Neural progenitor cell (in vitro differentiated cells): ENCODE measurements around the gene ELMO1. TPM values are rescaled to one million over a fixed set of nuclear protein-coding genes. Genes with fewer than 3 reads are reported as not detected.

Source experiments
- DNase-seq: peaks from one replicate; pipeline ENCODE4 v3.0.0-alpha.2; 2016; ENCODE audit warnings: low spot score
- H2AFZ ChIP-seq: fragments of 200-600 bp; sonication (generic); replicated peaks from 2 replicates; pipeline ENCODE4 v1.6.1; 2016; ENCODE audit warnings: antibody characterized with exemption
- H3F3A ChIP-seq: fragments of 200-600 bp; sonication (generic); 2 replicates; pipeline ENCODE4 v1.6.1; 2016; ENCODE audit warnings: antibody characterized with exemption, low read depth
- H3K27ac ChIP-seq: fragments of 200-600 bp; sonication (generic); 2 replicates; pipeline ENCODE4 v1.5.1; 2016; ENCODE audit warnings: mild to moderate bottlenecking
- H3K27me3 ChIP-seq: fragments of 200-600 bp; sonication (generic); 2 replicates; pipeline ENCODE4 v1.6.1; 2016; ENCODE audit warnings: mild to moderate bottlenecking, moderate library complexity
- H3K36me3 ChIP-seq: fragments of 200-600 bp; sonication (generic); 2 replicates; pipeline ENCODE4 v1.5.1; 2016
- H3K4me1 ChIP-seq: fragments of 200-600 bp; sonication (generic); 2 replicates; pipeline ENCODE4 v1.6.1; 2016; ENCODE audit warnings: mixed run types
- H3K4me2 ChIP-seq: fragments of 200-600 bp; sonication (generic); 2 replicates; pipeline ENCODE4 v1.6.1; 2016
- H3K4me3 ChIP-seq: fragments of 200-600 bp; sonication (generic); 2 replicates; pipeline ENCODE4 v1.5.1; 2016
- H3K79me2 ChIP-seq: fragments of 200-600 bp; sonication (generic); 2 replicates; pipeline ENCODE4 v1.6.1; 2016; ENCODE audit warnings: low read depth
- H3K9ac ChIP-seq: fragments of 200-600 bp; sonication (generic); 2 replicates; pipeline ENCODE4 v1.6.1; 2016
- H3K9me3 ChIP-seq: fragments of 200-600 bp; sonication (generic); 2 replicates; pipeline ENCODE4 v1.5.1; 2016; ENCODE audit warnings: low read depth
- H4K20me1 ChIP-seq: fragments of 200-600 bp; sonication (generic); 2 replicates; pipeline ENCODE4 v1.6.1; 2016; ENCODE audit warnings: low read depth
- H3K27ac Mint-ChIP-seq: 3 replicates; pipeline ENCODE4 v1.8.0; 2021; ENCODE audit warnings: mixed read lengths
- H3K27me3 Mint-ChIP-seq: 2 replicates; pipeline ENCODE4 v1.8.0; 2022; ENCODE audit warnings: low read depth, mild to moderate bottlenecking, inconsistent platforms, moderate library complexity, mixed read lengths; ENCODE audit not compliant: insufficient read depth
- H3K36me3 Mint-ChIP-seq: 3 replicates; pipeline ENCODE4 v1.8.0; 2021; ENCODE audit warnings: mixed read lengths
- H3K4me1 Mint-ChIP-seq: 3 replicates; pipeline ENCODE4 v1.8.0; 2021; ENCODE audit warnings: mixed read lengths
- H3K4me3 Mint-ChIP-seq: 3 replicates; pipeline ENCODE4 v1.8.0; 2021; ENCODE audit warnings: mild to moderate bottlenecking, moderate library complexity, mixed read lengths
- H3K9me3 Mint-ChIP-seq: 3 replicates; pipeline ENCODE4 v1.8.0; 2020; ENCODE audit warnings: mixed read lengths
- CTCF ChIP-seq: fragments of 200-600 bp; sonication (generic); IDR thresholded peaks from 2 replicates; pipeline ENCODE4 v1.5.1; 2017; ENCODE audit warnings: antibody characterized with exemption, mild to moderate bottlenecking
- EZH2 ChIP-seq: fragments of 200-600 bp; sonication (generic); IDR thresholded peaks from 2 replicates; pipeline ENCODE4 v1.6.1; 2017; ENCODE audit warnings: antibody characterized with exemption, mild to moderate bottlenecking, moderate library complexity
- EZH2phosphoT487 ChIP-seq: fragments of 200-600 bp; sonication (generic); IDR thresholded peaks from 2 replicates; pipeline ENCODE4 v1.6.1; 2017; ENCODE audit warnings: antibody characterized with exemption
- total RNA-seq: library from RNA; depleted of rRNA; stranded (reverse); fragments of >200 nt; gene quantifications from 2 replicates; pipeline ENCODE4 v1.2.3, GENCODE V29; 2015; ENCODE audit warnings: low replicate concordance

ELMO1 gene
- total RNA-seq, 1 donor from 2014 or later, result 22.0 TPM

DNA sequence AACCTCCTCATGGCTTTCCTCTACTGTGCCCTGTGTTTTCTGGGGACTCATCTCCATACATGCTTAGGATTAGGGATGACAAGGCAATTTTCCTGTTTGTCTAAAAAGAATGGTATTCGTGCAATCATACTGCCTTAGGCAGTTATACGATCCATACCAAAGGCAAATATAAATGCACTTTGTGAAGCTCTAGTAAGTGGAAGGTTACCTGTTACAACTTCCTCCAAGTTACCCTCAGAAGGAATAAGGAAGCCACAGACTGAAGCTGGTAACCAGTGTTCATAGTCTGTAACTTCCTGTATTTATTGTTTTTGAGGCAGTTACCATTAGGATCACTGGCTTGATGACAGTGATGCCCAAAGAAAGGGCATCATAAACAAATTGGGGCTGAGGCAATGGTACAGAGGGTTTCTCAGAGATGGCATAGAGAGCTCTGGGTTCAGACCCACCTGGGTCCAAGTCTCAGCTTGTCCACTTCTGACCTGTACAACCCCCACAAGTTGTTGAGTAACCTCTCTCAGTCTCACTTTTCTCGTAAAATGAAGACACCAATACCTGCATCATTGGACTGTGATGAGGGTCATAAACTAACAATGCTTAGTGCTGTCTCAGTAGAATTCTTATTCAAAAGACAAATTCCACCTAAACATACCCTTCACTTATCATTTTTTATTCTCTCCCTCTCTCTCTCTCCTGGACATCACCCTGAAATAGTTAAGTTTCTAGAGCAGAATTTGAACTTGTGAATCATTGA lies 138.2 kb downstream of the ELMO1 start:
- DNase-seq, result no peak
- Histone ChIP-seq H3K9me3 (no peaks in the 10 kb centered on the region), H3K4me1 (peaks cover 14% of the 10 kb centered on the region), H3K79me2 (no peaks in the 10 kb centered on the region), H3K27me3 (no peaks in the 10 kb centered on the region), H3F3A (peaks cover 6% of the 10 kb centered on the region), H3K4me2 (no peak overlapping the region), H3K4me3 (no peak overlapping the region), H3K36me3 (no peaks in the 10 kb centered on the region), H4K20me1 (no peaks in the 10 kb centered on the region), H3K27ac (no peak overlapping the region), H2AFZ (no peak overlapping the region), H3K9ac (no peak overlapping the region)
- H3K9me3 Mint-ChIP-seq, result peaks cover 11% of the 10 kb centered on the region
- TF ChIP-seq EZH2, result no peak
- TF ChIP-seq CTCF, result no peak
- no peak for TF ChIP-seq EZH2phosphoT487
- H3K27me3 Mint-ChIP-seq, result peaks cover 3% of the 10 kb centered on the region
- H3K4me3 Mint-ChIP-seq, result no peak overlapping the region
- no peak overlapping the region for H3K27ac Mint-ChIP-seq
- peaks cover 22% of the 10 kb centered on the region for H3K4me1 Mint-ChIP-seq
- peaks cover 10% of the 10 kb centered on the region for H3K36me3 Mint-ChIP-seq

- Mint-ChIP-seq H3K4me1 (peaks cover 24% of the 10 kb centered on the region), H3K27me3 (peaks cover 3% of the 10 kb centered on the region), H3K4me3 (no peak overlapping the region), H3K9me3 (peaks cover 11% of the 10 kb centered on the region), H3K27ac (peak overlapping the region; percentile 29), H3K36me3 (peaks cover 10% of the 10 kb centered on the region)
- H3K27ac ChIP-seq, result peak overlapping the region; percentile 57
- TF ChIP-seq EZH2 (no peak), EZH2phosphoT487 (no peak), CTCF (no peak)
- H3K4me1 ChIP-seq, result peaks cover 14% of the 10 kb centered on the region
- H3K9ac ChIP-seq, result no peak overlapping the region
- no peak overlapping the region for H3K4me3 ChIP-seq
- no peak overlapping the region for H3K4me2 ChIP-seq
- no peaks in the 10 kb centered on the region for H3K9me3 ChIP-seq
- H3K36me3 ChIP-seq, result no peaks in the 10 kb centered on the region
- H3K79me2 ChIP-seq, result no peaks in the 10 kb centered on the region
- peaks cover 6% of the 10 kb centered on the region for H3F3A ChIP-seq
- no peaks in the 10 kb centered on the region for H4K20me1 ChIP-seq
- DNase-seq, result no peak
- no peak overlapping the region for H2AFZ ChIP-seq
- no peaks in the 10 kb centered on the region for H3K27me3 ChIP-seq
Measured at GRCh38 chr7:37309493-37309892, 139.2 kb downstream of the ELMO1 start.

DNA sequence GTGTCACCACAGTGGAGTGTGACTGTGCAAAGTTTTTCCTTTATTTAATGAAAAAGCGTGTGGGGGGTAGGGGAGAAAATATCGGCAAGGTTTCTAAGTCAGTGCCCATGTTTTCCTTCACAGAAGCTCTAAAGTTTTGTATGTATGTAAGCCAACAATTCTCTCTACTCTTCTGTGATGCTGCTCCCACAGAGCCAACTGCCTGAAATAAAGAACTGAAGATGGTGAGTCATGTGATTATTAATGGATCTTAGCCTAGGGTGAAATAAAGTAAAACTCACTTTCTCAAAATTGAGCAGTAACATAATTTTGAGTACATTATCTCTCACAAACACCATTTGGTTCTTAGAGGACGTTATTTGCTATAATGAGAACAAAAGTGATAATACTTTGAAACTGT lies 143.7 kb downstream of the ELMO1 start:
- H3K4me1 Mint-ChIP-seq, result peaks cover 15% of the 10 kb centered on the region
- H3K36me3 ChIP-seq, result no peaks in the 10 kb centered on the region
- H3K4me3 ChIP-seq, result no peak overlapping the region
- H3K4me3 Mint-ChIP-seq, result no peak overlapping the region
- no peak overlapping the region for H3K27ac Mint-ChIP-seq
- no peaks in the 10 kb centered on the region for H3K27me3 ChIP-seq
- peaks cover 6% of the 10 kb centered on the region for H3F3A ChIP-seq
- peaks cover 7% of the 10 kb centered on the region for H3K36me3 Mint-ChIP-seq
- no peaks in the 10 kb centered on the region for H3K27me3 Mint-ChIP-seq
- no peak overlapping the region for H3K9ac ChIP-seq
- H2AFZ ChIP-seq, result no peak overlapping the region
- no peak overlapping the region for H3K4me2 ChIP-seq
- H3K9me3 ChIP-seq, result no peaks in the 10 kb centered on the region
- TF ChIP-seq EZH2phosphoT487 (no peak), EZH2 (no peak), CTCF (no peak)
- no peak overlapping the region for H3K27ac ChIP-seq
- H3K9me3 Mint-ChIP-seq, result peaks cover 9% of the 10 kb centered on the region
- H4K20me1 ChIP-seq, result no peaks in the 10 kb centered on the region
- DNase-seq, result no peak
- peaks cover 7% of the 10 kb centered on the region for H3K4me1 ChIP-seq
- no peaks in the 10 kb centered on the region for H3K79me2 ChIP-seq
